ENCODE data around the gene PCDHAC1. TPM values are rescaled to one million over a fixed set of nuclear protein-coding genes. Genes with fewer than 3 reads are reported as not detected.

The PCDHAC1 gene
- total RNA-seq, 4 donors from 2014 or later, result 0.11 to 0.64 (median 0.18) TPM; not detected in 1

- H3K9me3 ChIP-seq, result no peaks in the 10 kb centered on the region
- no peaks in the 10 kb centered on the region for H3K36me3 ChIP-seq
- H3K27ac ChIP-seq, result no peak overlapping the region
- no peak for DNase-seq (ENCODE audit: low spot score in 2 of 2)
- H3K4me3 ChIP-seq, result no peak overlapping the region
- H3K27me3 ChIP-seq, result peaks cover 17% of the 10 kb centered on the region
- TF ChIP-seq POLR2A (IDR thresholded peaks at IDR 0.05), result no peak
- no peak for TF ChIP-seq EP300 (IDR thresholded peaks at IDR 0.05)
- TF ChIP-seq CTCF (IDR thresholded peaks at IDR 0.05), result no peak
- no peak for TF ChIP-seq POLR2AphosphoS5 (IDR thresholded peaks at IDR 0.05)
- 92% methylated on average over 1 of the region's 1 CpG for WGBS
- peaks cover 14% of the 10 kb centered on the region for H3K4me1 ChIP-seq
Measured at GRCh38 chr5:140962190-140962589, 36.1 kb downstream of the PCDHAC1 start.

DNA sequence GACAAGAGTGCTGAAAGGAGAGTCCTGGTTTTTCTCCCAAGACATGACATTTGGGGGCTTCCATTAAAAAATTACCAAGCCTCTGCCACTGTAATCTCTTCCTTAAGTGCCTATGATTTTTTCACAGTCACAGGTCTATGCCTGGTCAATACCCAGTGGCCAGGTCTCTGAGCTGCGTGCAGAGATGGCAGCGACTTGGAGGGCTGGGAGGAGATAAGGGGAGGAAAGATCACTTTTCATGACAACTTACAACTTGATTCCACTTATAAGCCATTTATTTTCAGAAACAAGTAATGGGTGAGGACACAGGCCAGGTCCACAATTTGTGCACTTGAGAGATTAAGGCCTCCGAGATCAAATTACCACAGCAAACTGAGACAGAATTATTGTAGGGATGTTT is 38.3 kb downstream of the PCDHAC1 start:
- TF ChIP-seq POLR2AphosphoS5 (IDR thresholded peaks at IDR 0.05) (no peak), POLR2A (IDR thresholded peaks at IDR 0.05) (no peak), EP300 (IDR thresholded peaks at IDR 0.05) (no peak), CTCF (IDR thresholded peaks at IDR 0.05) (no peak)
- Histone ChIP-seq H3K4me1 (peaks cover 15% of the 10 kb centered on the region), H3K36me3 (no peaks in the 10 kb centered on the region), H3K27ac (no peak overlapping the region), H3K9me3 (no peaks in the 10 kb centered on the region), H3K27me3 (peaks cover 25% of the 10 kb centered on the region), H3K4me3 (no peak overlapping the region)
- 84% methylated on average over 3 of the region's 3 CpGs for WGBS
- no peak for DNase-seq (ENCODE audit: low spot score in 2 of 2)

- Histone ChIP-seq H3K27me3 (peaks cover 25% of the 10 kb centered on the region), H3K9me3 (no peaks in the 10 kb centered on the region), H3K36me3 (no peaks in the 10 kb centered on the region), H3K4me3 (peak overlapping the region; percentile 53), H3K27ac (no peak overlapping the region), H3K4me1 (peaks cover 15% of the 10 kb centered on the region)
- 2% methylated on average over 9 of the region's 9 CpGs for WGBS
- TF ChIP-seq EP300 (IDR thresholded peaks at IDR 0.05) (no peak), CTCF (IDR thresholded peaks at IDR 0.05) (no peak), POLR2A (IDR thresholded peaks at IDR 0.05) (no peak), POLR2AphosphoS5 (IDR thresholded peaks at IDR 0.05) (no peak)
- no peak for DNase-seq (ENCODE audit: low spot score in 2 of 2)
Measured at GRCh38 chr5:140965905-140966292, 39.8 kb downstream of the PCDHAC1 start.

DNA sequence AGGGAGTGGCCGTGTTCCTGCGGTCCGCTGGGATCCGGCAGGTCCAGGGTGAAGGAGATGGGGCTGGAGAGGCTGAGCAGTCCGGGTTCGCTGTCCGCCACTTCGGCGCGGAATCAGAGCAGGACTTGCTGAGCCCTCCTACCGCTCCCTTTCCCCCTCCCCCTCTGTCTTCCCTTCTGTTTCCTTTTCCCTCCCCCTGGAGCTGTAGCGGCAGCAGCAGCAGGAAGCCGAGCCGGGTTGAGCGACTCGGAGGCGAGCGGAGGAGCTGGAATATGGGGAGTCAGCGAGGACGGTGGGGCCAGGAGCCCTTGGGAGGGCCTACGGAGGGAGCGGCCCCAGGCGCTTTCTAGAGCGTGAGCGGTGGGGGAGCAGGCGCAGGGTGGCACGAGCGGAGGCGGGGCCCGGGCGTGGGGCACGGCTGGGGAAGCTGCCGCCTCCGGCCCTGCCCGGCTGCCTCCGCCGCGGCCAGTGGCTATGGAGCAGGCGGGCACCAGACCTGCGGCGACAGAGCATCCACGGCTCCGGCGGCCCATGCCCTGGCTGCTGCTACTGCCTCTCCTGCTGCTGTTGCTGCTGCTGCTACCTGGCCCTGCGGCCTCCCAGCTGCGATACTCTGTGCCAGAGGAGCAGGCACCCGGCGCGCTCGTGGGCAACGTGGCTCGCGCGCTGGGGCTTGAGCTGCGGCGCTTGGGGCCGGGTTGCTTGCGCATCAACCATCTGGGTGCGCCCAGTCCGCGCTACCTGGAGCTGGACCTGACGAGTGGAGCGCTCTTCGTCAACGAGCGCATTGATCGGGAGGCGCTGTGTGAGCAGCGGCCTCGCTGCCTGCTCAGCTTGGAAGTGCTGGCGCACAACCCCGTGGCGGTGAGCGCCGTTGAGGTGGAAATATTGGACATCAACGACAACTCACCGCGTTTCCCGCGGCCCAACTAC is 40.5 kb downstream of the PCDHAC1 start, which contains the start of gene PCDHAC2:
Gene PCDHAC2, plus strand, starts transcription at position 184 of the 933 bp plus-strand sequence. Its CDS starts 291 bp downstream, at position 475.
- H3K9me3 ChIP-seq, result no peaks in the 10 kb centered on the region
- H3K4me1 ChIP-seq, result peaks cover 15% of the 10 kb centered on the region
- no peak within 1 kb of the TSS for H3K27ac ChIP-seq
- TF ChIP-seq CTCF (IDR thresholded peaks at IDR 0.05), result no peak
- TF ChIP-seq POLR2A (IDR thresholded peaks at IDR 0.05), result no peak
- peaks cover 25% of the 10 kb centered on the region for H3K27me3 ChIP-seq
- H3K4me3 ChIP-seq, result peak within 1 kb of the TSS; percentile 53
- no peak for DNase-seq (ENCODE audit: low spot score in 2 of 2)
- WGBS, result 3% methylated on average over 20 of the region's 80 CpGs
- no peaks in the 10 kb centered on the region for H3K36me3 ChIP-seq

- no peak for TF ChIP-seq POLR2AphosphoS5 (IDR thresholded peaks at IDR 0.05)
- TF ChIP-seq EP300 (IDR thresholded peaks at IDR 0.05), result no peak
- TF ChIP-seq POLR2A (IDR thresholded peaks at IDR 0.05), result no peak
- Histone ChIP-seq H3K4me3 (peak overlapping the region; percentile 53), H3K4me1 (peaks cover 15% of the 10 kb centered on the region), H3K27me3 (peaks cover 25% of the 10 kb centered on the region), H3K27ac (no peak overlapping the region), H3K36me3 (no peaks in the 10 kb centered on the region), H3K9me3 (no peaks in the 10 kb centered on the region)
- no peak for DNase-seq (ENCODE audit: low spot score in 2 of 2)
- 69% methylated on average over 13 of the region's 34 CpGs for WGBS
Measured at GRCh38 chr5:140967226-140967893, 41.3 kb downstream of the PCDHAC1 start.
